ENCODE results near the gene NMT2.

NMT2 gene

DNA sequence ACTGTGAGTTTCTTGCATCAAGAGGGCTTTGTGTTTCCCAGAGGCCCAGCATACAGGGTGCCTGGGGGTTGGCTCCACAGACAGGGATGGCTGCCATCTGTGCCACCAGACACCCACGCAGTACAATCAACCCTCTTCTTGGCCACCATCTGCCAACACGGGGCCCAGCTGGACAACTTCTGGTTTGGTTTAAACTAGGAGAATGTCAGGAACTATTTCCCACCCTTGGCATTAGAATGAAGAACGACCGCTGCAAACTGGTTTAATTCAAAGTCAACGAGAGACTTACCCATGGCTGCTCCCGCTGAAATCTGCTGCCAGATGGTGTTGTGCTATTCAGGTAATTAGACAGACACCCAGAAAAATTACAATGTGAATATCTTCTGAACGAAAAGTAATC lies 27.8 kb downstream of the NMT2 start:
- Histone ChIP-seq H3K36me3 (ENCODE audit: insufficient read depth, low read length) (peaks cover 3% of the 10 kb centered on the region; the same call in 1 of the 2 replicates), H3K9ac (ENCODE audit: low read depth, low read length) (no peak overlapping the region), H3K9me3 (ENCODE audit: control insufficient read depth, insufficient read depth, low read length) (no peaks in the 10 kb centered on the region), H3K4me1 (ENCODE audit: insufficient read depth, low read length) (no peaks in the 10 kb centered on the region)

DNA sequence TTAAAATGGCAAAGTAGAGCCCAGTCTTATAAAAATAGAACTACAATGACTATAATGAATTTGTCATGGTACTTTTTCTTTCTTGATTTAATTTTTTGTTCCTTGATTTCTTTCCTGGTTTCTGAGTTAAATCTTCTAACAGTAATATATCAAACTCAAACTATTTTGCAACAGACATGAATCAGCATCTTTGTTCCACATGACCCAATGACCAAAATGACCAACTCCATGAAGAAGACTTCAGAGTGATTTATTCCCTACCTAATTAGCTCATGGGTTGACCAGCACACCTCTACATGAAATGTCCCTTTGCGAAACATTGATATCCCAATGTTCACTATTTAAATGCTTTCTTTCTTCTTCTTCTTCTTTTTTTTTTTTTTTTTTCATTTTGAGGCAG lies 30.9 kb downstream of the NMT2 start:
- no peaks in the 10 kb centered on the region for H3K4me1 ChIP-seq (ENCODE audit: insufficient read depth, low read length)
- H3K36me3 ChIP-seq (ENCODE audit: insufficient read depth, low read length): peaks cover 9% of the 10 kb centered on the region; the same call in 1 of the 2 replicates

DNA sequence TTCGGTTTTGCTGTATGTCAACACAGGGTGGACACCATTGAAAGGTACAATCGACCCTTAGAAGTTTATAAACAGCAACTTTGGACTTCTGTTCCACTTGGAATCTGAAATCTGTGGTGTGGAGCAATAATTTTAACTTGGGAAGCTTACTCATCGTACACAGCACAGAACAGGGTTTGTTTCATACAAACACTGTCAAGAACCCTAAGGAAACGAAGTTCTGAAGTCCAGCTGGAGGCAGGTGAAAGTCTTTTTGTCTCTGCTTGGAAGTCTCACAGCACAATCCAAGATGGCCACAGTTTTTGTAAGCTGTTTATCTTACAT lies 31.5 kb downstream of the NMT2 start:
- H3K36me3 ChIP-seq (ENCODE audit: insufficient read depth, low read length): peaks cover 9% of the 10 kb centered on the region; the same call in 1 of the 2 replicates
- H3K9me3 ChIP-seq (ENCODE audit: control insufficient read depth, insufficient read depth, low read length): no peaks in the 10 kb centered on the region
- H3K4me1 ChIP-seq (ENCODE audit: insufficient read depth, low read length): no peaks in the 10 kb centered on the region
- no peak overlapping the region for H3K9ac ChIP-seq (ENCODE audit: low read depth, low read length)

More for the DNA sequence above, 30.9 kb downstream of the NMT2 start:
- Histone ChIP-seq H3K9me3 (ENCODE audit: control insufficient read depth, insufficient read depth, low read length) (no peaks in the 10 kb centered on the region), H3K9ac (ENCODE audit: low read depth, low read length) (no peak overlapping the region)

DNA sequence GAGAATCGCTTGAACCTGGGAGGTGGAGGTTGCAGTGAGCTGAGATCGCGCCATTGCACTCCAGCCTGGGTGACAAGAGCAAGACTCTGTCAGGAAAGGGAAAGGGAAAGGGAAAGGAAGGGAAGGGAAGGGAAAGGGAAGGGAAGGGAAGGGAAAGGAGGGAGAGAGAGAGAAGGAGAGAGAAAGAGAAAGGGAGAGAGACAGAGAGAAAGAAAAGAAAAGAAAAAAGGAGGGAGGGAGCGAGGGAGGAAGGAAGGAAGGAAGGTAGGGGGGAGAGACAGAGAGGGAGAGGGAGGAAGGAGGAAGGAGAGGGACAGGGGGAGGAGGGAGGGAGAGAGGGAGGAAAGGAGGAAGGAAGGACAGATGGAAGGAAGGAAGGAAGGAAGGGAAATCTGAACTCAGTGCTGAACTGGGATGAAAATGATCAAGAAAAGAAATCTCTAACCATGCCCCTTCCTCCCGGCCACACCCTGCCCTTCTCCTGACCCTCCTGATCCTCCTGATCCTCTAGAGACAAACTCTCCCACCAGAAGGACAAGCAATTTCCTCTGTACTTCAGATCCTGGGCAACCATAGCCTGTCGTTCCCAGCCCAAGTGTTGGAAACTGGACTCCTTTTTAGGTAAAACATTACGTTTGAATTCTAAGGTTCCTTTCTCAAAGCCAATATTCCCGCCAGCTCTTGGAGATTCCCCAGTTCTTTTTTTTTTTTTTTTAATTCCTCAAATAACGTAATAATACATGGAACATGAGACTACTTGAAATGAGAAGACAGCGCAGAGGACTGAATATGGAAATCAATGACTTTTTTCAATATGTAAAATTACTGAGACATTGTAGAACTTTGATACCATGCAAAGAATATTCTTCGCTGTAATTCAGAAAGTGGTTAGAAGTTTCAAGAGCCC lies 32.1 kb downstream of the NMT2 start:
- Histone ChIP-seq H3K9me3 (ENCODE audit: control insufficient read depth, insufficient read depth, low read length) (no peaks in the 10 kb centered on the region), H3K36me3 (ENCODE audit: insufficient read depth, low read length) (peaks cover 9% of the 10 kb centered on the region; the same call in 1 of the 2 replicates), H3K4me1 (ENCODE audit: insufficient read depth, low read length) (no peaks in the 10 kb centered on the region), H3K9ac (ENCODE audit: low read depth, low read length) (no peak overlapping the region)

DNA sequence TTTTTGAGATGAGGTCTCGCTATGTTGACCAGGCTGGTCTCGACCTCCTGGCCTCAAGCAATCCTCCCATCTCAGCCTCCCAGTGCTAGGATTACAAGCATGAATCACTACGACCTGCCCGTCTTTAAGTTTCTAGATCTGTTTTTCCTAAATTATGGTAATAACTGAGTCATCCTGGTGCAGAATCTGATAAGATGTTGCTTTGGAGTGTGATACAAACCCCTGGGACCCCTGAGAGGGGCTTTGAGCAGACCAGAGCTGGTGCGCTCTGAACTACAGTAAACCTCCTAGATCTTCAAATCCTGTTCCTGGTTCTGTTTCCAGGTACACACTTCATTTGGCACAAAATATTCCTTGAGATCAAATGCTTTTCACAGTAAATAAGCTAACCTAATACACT lies 37.2 kb downstream of the NMT2 start:
- Histone ChIP-seq H3K36me3 (ENCODE audit: insufficient read depth, low read length) (peaks cover 18% of the 10 kb centered on the region), H3K9me3 (ENCODE audit: control insufficient read depth, insufficient read depth, low read length) (no peaks in the 10 kb centered on the region), H3K9ac (ENCODE audit: low read depth, low read length) (no peak overlapping the region), H3K4me1 (ENCODE audit: insufficient read depth, low read length) (no peaks in the 10 kb centered on the region)

DNA sequence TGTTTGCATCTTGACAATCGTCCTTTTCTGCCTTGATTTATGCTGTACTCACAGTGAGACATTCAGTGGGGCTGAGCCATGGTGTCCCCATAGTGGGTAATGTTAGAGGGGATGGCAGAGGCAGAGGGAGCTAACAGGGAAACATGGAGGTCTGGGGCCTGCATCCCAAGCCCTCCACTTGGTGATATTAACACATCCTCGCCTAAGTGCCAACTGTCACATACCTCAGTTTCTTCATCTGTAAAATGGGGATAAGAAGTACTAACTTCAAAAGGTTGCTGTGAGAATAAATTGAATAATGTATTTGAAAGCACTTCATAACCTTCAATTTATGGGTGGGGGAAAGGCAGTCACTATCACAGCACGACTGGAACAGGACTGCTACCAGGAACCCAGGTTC lies 43.6 kb downstream of the NMT2 start:
- Histone ChIP-seq H3K9me3 (ENCODE audit: control insufficient read depth, insufficient read depth, low read length) (no peaks in the 10 kb centered on the region), H3K4me1 (ENCODE audit: insufficient read depth, low read length) (no peaks in the 10 kb centered on the region), H3K36me3 (ENCODE audit: insufficient read depth, low read length) (peaks cover 21% of the 10 kb centered on the region), H3K9ac (ENCODE audit: low read depth, low read length) (no peak overlapping the region)

DNA sequence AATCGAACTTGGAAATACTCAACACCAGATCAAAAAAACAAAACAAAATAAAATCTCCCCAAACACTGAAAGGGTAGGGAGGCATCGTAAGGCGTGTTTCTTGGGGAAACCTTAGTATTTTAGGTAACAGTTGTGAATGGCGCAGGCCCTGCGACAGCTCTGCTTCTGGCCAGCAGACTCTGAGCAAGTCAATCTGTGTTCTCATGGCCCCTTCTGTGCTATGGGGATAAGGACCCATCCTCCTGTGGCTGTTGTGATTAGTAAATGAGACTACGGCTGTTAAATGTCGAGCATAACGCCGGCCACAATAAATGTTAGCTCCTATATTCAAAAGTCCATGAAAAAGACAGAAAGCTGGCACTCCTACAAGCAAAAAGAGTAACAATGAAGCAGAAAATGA lies 44.3 kb downstream of the NMT2 start:
- peaks cover 21% of the 10 kb centered on the region for H3K36me3 ChIP-seq (ENCODE audit: insufficient read depth, low read length)
- no peaks in the 10 kb centered on the region for H3K4me1 ChIP-seq (ENCODE audit: insufficient read depth, low read length)
- H3K9me3 ChIP-seq (ENCODE audit: control insufficient read depth, insufficient read depth, low read length): no peaks in the 10 kb centered on the region
- no peak overlapping the region for H3K9ac ChIP-seq (ENCODE audit: low read depth, low read length)

DNA sequence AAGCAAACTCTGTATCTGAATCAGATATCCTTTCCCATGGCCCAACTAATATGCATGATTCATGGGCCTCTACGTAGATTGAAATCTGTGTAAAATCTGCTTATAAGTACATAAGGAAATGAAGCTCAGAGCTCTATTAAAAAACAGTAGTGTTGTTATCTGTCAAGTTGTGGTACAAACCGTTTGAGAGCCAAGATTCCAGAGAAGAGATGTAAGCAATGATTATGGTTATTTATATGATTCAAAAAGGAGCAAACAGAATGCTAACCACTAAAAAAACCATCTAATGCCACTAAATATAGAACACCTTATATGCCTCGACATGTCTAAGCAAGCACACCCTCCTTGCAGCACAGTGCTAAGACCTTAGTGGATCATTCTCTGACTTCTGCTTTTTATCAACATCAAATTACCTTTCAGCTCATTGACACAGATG lies 44.7 kb downstream of the NMT2 start:
- Histone ChIP-seq H3K36me3 (ENCODE audit: insufficient read depth, low read length) (peaks cover 21% of the 10 kb centered on the region), H3K4me1 (ENCODE audit: insufficient read depth, low read length) (no peaks in the 10 kb centered on the region), H3K9me3 (ENCODE audit: control insufficient read depth, insufficient read depth, low read length) (no peaks in the 10 kb centered on the region), H3K9ac (ENCODE audit: low read depth, low read length) (no peak overlapping the region)

DNA sequence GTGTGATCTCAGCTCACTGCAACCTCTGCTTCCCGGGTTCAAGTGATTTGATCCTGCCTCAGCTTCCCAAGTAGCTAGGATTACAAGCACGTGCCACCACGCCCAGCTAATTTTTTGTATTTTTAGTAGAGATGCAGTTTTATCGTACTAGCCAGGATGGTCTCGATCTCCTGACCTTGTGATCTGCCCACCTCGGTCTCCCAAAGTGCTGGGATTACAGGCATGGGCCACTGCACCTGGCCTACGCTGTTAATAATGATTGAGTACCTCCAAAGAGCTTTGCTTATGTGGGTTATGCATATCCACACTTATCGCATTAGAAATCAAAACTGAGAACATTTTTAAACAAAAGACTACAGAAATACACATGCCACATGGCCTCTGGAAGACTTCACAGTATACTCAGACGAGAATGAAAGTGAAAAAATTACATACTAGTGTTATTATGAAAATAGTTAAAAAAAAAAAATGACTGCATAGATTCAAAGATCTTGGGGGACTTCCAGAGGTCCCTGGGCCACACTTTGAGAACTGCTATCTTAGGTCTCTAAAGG lies 45.9 kb downstream of the NMT2 start:
- no peak overlapping the region for H3K9ac ChIP-seq (ENCODE audit: low read depth, low read length)
- peaks cover under 1% of the 10 kb centered on the region; the same call in 1 of the 2 replicates for H3K9me3 ChIP-seq (ENCODE audit: control insufficient read depth, insufficient read depth, low read length)
- peaks cover 12% of the 10 kb centered on the region for H3K36me3 ChIP-seq (ENCODE audit: insufficient read depth, low read length)
- H3K4me1 ChIP-seq (ENCODE audit: insufficient read depth, low read length): no peaks in the 10 kb centered on the region

DNA sequence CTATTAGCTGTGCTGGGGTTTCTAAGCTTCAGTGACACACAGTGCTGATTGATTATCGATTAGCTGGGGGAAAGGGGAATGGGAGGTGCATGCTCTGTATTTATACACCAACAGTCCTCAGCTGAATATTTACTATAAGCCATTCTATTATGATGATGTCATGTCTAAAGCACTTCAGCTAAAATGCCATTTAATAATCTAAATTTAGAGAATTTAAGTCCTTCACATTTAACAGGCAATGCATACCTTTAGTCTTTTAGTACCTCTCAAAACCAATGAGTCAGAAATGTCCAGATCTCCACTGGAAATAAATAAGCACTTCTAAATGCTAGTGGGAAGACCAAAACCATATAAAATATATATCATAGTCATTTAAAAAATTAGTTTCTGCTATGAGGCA lies 46.8 kb downstream of the NMT2 start:
- H3K9me3 ChIP-seq (ENCODE audit: control insufficient read depth, insufficient read depth, low read length): peaks cover 4% of the 10 kb centered on the region; the same call in 1 of the 2 replicates
- no peak overlapping the region for H3K9ac ChIP-seq (ENCODE audit: low read depth, low read length)
- peaks cover 12% of the 10 kb centered on the region for H3K36me3 ChIP-seq (ENCODE audit: insufficient read depth, low read length)
- H3K4me1 ChIP-seq (ENCODE audit: insufficient read depth, low read length): no peaks in the 10 kb centered on the region

DNA sequence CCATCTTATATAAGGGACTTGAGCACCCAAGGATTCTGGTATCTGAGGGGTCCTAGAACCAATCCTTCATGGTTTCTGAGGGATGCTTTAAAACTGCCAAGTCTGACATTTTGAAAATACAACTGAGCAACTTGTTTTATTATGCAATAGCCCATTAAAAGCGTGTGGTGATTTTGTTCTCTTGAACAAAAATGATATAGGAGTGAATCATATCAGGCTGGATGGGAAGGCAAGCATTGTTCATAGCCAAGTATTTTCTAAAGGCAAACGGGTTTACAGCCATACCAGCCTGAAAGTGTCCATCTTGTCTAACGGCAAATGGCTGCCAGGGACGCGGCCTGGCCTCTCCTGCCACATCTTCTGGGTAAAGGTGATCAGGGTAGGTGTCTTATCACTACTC lies 48.0 kb downstream of the NMT2 start:
- Histone ChIP-seq H3K36me3 (ENCODE audit: insufficient read depth, low read length) (peaks cover 7% of the 10 kb centered on the region), H3K4me1 (ENCODE audit: insufficient read depth, low read length) (no peaks in the 10 kb centered on the region), H3K9ac (ENCODE audit: low read depth, low read length) (no peak overlapping the region), H3K9me3 (ENCODE audit: control insufficient read depth, insufficient read depth, low read length) (peaks cover 4% of the 10 kb centered on the region; the same call in 1 of the 2 replicates)

DNA sequence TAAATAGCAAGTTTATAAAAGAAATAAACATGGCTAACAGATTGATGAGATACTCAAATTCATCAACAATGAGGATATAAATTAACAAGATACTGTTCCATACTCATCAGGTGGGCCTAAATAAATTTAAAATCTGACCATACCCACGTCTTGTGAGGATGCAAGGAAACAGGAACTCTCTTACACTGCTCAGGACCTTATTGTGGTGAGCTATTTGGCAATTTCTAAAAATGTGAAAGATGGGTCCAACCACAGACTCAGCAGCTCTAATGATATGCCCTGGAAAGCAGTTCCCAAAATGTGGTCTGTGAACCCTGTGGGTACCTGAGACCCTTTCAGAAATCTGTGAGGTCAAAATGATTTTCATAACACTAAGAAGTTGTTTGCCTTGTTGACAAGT lies 49.9 kb downstream of the NMT2 start:
- H3K4me1 ChIP-seq (ENCODE audit: insufficient read depth, low read length): no peaks in the 10 kb centered on the region
- no peak overlapping the region for H3K9ac ChIP-seq (ENCODE audit: low read depth, low read length)
- H3K9me3 ChIP-seq (ENCODE audit: control insufficient read depth, insufficient read depth, low read length): peaks cover 4% of the 10 kb centered on the region; the same call in 1 of the 2 replicates
- H3K36me3 ChIP-seq (ENCODE audit: insufficient read depth, low read length): peaks cover 3% of the 10 kb centered on the region

DNA sequence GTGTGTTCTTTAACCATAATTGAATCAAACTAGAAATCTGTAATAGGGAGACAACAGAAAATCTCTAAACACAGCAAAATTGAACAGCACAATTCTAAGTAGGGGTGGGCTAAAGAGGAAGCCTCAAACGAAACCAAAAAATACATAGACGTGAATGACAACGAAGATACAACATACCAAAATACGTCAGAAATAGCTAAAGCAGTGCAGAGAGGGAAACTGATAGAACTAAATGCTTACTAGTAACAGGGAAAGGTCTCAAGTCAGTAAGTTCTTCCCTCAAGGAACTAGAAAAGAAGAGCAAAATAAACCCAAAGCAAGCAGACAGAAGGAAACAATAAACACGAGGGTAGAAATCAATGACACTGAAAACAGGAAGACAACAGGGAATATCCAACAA lies 52.3 kb downstream of the NMT2 start:
- H3K4me1 ChIP-seq (ENCODE audit: insufficient read depth, low read length): no peaks in the 10 kb centered on the region
- H3K36me3 ChIP-seq (ENCODE audit: insufficient read depth, low read length): peaks cover 3% of the 10 kb centered on the region
- no peak overlapping the region for H3K9ac ChIP-seq (ENCODE audit: low read depth, low read length)
- H3K9me3 ChIP-seq (ENCODE audit: control insufficient read depth, insufficient read depth, low read length): peaks cover 4% of the 10 kb centered on the region; the same call in 1 of the 2 replicates

DNA sequence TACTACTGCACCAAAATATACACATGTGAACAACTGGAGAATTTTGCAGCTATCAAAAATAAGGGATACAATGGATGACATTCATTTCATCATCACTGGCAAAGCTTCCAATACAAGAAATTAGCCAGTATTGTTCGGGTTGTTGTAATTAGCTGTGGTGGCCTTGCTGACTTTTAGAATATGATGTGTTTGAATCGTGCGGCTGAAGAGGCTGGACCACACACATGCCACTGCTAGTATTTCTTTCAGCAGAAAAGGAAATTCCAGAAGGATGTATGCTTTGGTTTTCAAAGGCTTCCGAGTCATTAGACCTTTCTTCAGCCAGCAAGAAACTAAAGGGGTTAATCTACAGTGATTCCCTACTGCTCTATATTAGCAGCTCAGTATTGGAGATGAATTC lies 54.7 kb downstream of the NMT2 start:
- Histone ChIP-seq H3K36me3 (ENCODE audit: insufficient read depth, low read length) (peaks cover 3% of the 10 kb centered on the region), H3K9me3 (ENCODE audit: control insufficient read depth, insufficient read depth, low read length) (peaks cover 4% of the 10 kb centered on the region; the same call in 1 of the 2 replicates), H3K4me1 (ENCODE audit: insufficient read depth, low read length) (no peaks in the 10 kb centered on the region), H3K9ac (ENCODE audit: low read depth, low read length) (no peak overlapping the region)

DNA sequence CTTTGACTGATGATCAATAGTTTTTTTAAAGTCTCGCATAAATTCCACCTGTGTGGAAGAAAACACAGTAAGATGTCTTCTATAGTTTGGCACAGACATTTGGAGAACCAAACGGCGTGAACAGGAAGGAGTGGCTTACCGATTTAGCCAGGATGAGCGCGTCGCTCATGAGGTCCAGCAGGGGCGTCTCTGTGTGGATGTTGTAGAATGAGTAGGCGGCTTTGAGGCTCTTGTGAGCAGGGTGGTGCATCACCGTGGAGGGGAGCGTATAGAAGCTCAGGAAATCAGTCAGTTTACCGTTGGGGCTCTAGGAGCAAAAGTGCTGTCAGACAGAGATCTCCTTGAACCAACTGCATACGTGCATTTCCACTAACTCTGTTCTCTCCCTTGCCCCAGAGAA lies 55.8 kb downstream of the NMT2 start:
- Histone ChIP-seq H3K9ac (ENCODE audit: low read depth, low read length) (no peak overlapping the region), H3K36me3 (ENCODE audit: insufficient read depth, low read length) (peaks cover 3% of the 10 kb centered on the region), H3K9me3 (ENCODE audit: control insufficient read depth, insufficient read depth, low read length) (peaks cover 4% of the 10 kb centered on the region; the same call in 1 of the 2 replicates), H3K4me1 (ENCODE audit: insufficient read depth, low read length) (no peaks in the 10 kb centered on the region)

Measured in ES-I3 (cell line).